22Rv1 (cell line): Measurements from ENCODE around the gene FKRP.

Experiments used
- ZFX ChIP-seq: fragments of 450-650 bp; IDR thresholded peaks from 2 replicates; pipeline ENCODE4 v1.6.1; 2017; ENCODE audit warnings: antibody characterized with exemption, borderline replicate concordance
- TF ChIP-seq, protein P1 (sequence below): fragments of 450-650 bp; IDR thresholded peaks from 2 replicates; pipeline ENCODE4 v1.5.1; 2017; ENCODE audit warnings: mild to moderate bottlenecking

DNA sequence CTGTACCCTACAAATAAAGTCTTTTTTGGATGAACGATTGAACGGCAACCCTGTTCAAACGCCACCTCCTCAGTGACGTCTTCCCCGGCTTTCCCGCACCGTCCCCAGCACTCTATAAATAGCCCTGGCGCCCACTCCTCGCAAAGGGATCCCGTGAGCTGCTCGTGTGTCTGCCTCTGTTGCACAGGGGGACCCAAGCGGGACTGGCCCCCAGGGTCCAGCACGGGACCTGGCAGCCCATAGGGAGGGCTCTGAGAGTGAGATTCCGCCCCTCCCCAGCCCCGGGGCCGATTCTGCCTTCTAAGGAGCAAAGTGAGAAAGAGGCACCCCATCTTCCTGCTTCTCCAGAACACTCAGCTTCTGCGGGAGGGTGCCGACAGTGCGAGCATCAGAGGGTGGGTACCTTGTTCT lies 8.1 kb upstream of the FKRP start:
- TF ChIP-seq, protein P1, sequence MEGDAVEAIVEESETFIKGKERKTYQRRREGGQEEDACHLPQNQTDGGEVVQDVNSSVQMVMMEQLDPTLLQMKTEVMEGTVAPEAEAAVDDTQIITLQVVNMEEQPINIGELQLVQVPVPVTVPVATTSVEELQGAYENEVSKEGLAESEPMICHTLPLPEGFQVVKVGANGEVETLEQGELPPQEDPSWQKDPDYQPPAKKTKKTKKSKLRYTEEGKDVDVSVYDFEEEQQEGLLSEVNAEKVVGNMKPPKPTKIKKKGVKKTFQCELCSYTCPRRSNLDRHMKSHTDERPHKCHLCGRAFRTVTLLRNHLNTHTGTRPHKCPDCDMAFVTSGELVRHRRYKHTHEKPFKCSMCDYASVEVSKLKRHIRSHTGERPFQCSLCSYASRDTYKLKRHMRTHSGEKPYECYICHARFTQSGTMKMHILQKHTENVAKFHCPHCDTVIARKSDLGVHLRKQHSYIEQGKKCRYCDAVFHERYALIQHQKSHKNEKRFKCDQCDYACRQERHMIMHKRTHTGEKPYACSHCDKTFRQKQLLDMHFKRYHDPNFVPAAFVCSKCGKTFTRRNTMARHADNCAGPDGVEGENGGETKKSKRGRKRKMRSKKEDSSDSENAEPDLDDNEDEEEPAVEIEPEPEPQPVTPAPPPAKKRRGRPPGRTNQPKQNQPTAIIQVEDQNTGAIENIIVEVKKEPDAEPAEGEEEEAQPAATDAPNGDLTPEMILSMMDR: no peak
- TF ChIP-seq ZFX: no peak
